ENCODE measurements around the gene ASPSCR1.

The ASPSCR1 gene

DNA sequence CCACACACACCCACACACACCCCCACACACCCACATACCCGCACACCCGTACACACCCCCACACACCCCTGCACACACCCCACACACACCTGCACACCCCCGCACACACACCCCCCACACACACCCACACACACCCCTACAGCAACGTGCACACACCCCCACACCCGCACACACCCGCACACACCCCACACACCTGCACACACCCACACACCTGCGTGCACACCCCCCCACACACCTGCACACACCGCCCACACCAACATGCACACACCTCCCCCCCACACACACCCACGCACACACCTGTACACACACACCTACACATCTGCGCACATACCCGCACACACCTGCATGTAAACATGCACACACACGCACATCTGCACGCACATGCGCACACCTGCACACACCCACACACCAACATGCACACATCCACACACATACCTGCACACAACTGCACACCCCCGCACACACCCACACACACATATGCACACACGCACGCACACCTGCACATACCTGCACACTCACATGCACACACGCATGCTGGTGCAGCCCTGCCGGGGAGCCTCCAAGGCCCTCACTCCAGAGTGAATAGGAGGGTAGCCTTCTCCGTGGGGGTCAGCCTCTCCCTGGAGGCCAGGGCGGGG lies 7.5 kb downstream of the ASPSCR1 start:
- no peak for DNase-seq

DNA sequence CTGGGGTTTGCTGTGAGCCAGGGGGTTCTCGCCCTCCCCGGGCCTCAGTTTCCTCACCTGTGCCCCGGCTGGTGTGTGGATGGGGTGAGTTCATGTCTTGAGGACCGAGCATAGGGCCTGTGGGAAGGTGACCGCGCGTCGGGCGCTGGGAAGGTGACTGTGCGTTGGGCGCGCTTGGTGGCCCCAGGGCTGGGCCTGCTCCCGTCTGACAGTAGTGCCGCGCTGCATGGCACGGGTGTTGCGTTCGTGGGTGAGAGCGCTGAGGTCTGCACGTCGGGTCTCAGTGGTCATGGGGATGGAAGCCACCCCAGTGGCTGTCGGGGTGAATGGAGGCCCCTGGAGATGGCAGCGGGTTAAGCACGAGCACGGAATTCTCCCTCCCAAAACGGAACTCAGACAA lies 9.2 kb downstream of the ASPSCR1 start:
- DNase-seq, result no peak

DNA sequence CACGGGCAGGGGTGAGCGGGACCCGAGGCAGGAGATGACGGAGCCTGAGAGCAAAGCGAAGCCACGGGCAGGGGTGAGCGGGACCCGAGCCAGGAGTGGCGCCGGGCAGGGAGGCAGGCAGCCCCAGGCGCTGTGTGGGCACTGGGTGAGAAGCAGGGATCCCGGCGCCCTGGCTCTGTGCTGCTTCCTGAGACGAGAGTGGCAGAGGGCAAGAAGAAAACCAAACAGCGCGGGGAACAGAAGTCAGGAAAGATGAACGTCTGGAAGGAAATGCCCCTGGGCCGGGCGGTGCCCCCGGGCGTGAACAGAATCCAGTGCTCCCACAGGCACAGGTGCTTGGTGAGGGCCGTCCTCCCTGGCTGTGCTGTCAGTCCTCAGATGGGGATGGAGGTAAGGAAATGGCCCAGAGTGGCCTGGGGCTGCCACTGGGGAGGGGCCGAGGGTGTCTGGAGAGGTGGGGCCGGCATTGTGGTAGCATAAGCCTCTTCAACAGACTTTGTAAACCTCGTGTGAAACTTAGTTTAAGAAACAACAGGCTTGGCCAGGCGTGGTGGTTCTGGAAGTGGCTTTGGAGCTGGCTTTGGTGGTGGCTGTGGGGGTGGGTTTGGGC lies 9.8 kb downstream of the ASPSCR1 start:
- no peak for DNase-seq

DNA sequence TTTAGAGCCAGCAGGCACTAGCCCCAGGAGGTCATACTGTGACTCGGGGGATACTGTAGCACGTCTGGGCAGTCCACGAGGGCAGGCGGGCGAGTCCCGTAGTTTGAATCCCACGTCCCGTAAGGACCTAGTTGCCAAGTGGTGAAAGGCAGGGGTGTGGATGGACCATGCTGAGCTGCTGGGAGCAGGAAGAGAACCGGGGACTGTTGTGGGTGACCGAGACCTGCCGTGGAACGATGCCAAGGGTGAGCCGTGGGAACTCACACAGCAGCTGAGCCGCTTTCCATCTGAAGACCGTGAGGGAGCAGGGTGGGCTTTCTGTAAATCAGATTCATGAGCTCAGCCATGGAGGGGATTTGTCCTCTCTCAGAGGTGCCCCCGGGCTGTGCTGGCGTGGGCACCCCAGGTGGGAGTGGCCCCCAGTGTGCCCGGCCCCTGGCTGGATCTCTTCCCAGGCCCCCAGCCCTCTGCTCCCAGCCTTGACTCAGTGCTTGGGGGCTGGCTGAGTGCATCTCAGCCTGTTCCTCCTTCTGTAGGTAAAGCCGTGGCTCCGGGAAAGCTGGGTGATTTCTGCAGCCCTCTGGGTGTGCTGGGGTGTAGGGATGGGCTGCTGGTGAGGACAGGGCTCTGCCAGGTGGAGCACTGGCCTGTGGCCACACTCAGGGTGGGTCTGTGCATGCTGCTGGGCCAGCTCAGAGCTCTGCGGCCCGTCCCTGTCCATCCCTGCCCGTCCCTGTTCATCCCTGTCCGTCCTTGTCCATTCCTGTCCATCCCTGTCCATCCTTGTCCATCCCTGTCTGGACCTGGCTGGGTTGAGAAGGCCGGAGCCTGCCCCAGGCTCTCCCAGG lies 13.6 kb downstream of the ASPSCR1 start:
- DNase-seq, result no peak

DNA sequence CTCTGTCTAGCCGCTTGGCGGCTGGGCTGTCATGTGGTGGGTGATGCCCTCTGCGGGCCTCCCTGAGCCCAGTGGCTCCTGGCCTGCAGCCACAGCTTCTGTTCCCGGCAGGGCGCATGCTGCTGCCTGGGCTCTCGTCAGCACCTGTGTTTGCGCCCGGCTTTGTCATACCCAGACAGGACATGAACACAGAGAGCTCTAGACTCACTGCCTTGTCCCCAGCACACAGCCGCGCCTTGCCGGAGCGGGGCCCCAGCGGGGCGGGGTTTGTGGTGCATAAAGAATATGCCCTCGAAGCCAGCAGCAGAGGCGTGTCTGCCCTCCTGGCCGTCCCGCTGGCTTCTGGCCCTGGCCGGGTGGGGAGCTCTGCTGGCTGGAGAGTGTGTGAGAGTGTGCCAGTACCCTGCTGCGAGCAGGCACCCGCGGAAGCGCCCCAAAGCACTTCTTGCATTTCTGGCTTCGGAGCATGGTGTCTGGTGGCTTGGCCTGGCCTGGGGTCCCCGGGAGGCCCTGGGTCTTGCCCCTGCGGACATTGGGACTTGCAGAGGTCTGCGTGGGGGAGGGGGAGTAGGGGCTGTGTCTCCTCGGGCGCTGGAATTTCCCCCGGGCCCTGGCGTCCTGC lies 14.4 kb downstream of the ASPSCR1 start:
- peak; percentile 78 for DNase-seq

DNA sequence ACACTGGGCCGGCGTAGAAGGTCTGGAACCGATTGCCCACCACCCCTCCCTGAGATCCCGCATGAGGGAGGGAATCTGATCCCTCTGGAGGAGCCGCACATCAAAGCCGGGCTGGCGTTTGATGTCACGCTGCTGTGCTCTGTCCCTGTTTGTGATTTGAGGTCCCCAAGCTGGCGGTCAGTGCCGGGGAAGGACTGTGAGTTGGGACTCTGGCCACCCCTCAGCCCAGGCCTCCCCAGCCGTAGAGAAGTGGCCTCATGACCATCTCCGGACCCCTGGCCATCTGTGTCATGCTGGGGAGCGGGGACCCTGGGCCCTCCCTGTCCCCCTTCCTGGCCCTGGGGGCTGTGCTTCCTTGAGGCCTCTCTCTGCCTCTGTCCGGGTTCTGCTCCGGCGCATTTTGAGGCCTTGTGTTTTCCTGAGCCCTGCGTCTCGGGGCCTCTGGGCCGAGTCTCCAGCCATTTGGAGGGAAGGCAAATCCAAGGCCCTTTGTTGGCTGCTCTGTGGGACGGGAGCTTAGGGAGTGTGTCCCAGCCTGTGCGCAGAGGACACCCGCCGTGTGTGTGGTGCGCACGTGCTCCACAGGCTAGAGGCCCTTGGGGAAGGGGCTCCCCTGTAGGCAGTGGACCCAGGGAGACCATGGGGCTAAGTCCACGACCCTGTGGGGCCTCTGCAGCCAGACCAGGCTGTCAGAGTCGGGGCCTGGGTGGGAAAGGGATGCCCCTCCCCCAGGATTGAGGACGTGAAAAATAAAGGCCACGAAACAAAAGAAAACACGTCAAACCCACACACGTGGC lies 15.1 kb downstream of the ASPSCR1 start:
- no peak for DNase-seq

DNA sequence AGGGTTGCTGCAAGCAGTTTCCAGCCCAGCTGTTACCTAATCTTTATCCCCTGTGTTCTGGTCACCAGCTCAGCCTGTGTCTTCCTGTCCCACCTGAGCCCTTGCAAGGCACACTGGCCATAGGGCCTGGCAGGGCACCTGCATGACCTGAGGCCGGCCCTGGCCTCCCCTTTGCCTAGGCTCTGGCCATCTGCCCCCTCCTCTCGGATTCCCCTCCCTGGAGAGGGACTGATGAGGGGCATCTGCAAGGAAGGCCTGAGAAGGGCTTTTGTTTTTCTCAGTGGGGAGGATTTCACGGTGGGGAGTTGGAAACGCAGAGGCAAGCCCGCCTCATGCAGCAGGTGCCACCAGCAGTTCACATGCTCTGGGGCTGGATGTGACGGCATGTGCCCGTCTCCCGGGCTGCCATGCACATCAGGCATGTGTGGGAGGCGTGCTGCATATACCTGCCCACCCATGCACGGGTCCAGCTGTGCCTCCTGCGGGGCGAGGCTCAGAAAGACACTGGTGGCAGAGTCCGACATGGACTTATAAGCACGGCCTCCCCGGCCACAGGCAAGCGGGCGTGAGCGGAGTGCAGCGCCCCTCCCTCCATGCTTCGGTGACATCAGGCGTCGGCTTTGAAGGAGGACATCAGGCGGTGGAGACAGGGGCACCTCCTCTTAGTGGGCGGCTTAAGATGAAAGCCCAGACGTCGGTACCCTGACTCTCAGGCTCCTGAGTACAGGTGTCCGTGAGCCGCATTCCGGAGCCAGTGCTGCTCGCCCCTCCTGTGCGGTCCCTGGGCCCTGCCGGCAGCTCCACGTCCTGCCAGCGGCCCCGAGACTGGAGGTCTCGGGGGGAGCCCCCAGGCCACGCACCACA lies 16.5 kb downstream of the ASPSCR1 start:
- no peak for DNase-seq

DNA sequence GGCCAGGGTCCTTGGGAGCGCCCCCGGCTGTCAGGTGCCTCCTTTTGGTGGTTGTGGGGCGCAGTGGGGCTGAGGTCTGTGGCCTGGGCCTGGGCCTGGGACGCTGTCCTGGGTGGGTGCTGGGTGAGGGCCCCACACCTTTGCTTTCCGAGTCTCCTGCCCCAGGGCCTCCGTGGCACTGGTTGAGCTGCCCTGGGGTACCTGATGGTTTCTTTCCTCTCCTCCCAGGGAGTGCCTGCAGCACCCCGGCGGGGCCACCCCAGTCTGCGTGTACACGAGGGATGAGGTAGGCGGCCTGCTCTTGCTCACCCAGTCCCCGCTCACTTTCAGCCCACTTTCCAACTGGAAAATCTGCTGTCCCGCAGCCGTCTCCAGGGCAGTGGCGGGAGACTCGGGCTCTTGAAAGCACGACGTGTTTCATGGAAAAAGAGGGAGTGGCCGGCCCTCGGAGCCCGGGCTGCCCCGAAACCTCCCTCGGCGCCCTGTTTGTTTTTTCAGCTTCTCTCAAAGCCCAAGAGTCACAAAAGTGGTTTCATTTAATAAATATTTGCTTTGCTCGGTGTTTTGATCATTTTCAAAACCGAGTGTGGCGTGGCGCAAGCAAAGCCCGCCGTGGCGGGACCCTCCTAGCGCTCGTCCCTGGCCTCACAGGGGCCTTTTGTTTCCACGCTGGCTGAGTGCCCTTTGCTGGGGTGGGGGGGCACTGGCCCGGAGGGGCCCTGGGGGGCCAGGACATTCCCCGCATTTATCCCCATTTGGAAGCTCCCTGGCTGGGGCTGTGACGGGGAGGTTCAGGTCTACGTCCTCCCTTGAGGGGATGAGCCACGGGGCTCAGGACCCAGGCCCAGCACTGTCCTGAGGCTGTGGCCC lies 17.4 kb downstream of the ASPSCR1 start:
- no peak for DNase-seq

DNA sequence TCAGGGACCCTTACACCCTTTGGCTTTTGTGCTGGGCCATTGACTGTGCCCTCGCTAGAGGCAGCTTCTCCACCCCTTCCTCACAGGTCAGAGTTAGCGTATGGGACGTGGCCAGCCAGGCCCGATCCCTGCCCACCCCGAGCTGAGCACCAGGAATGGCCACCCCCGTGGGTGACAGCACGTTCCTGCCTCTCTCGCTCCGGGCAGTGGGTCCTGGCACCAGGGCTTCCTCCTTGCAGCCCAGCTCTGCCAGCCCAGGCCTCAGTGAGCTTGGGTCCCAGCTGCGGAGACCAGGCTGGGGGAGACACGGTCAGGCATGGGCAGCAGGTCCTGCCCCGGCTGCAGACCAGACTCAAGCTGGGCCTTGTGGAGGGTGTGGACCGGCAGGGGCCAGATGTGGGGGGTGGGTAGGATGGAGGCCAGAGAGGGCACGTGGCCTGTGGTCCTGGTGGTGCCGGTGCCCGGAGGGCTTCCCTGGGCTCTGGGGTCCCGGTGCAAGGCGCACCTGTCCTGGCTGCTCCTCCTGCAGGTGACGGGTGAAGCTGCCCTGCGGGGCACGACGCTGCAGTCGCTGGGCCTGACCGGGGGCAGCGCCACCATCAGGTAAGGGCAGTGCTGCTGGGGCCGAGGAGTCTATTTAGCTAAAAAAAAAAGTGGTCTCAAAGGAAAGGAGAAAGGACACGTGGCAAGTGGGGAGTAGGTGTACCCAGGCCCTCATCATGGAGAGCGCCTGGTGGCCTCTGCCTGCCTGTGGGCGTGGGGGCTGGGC lies 18.2 kb downstream of the ASPSCR1 start:
- no peak for DNase-seq

DNA sequence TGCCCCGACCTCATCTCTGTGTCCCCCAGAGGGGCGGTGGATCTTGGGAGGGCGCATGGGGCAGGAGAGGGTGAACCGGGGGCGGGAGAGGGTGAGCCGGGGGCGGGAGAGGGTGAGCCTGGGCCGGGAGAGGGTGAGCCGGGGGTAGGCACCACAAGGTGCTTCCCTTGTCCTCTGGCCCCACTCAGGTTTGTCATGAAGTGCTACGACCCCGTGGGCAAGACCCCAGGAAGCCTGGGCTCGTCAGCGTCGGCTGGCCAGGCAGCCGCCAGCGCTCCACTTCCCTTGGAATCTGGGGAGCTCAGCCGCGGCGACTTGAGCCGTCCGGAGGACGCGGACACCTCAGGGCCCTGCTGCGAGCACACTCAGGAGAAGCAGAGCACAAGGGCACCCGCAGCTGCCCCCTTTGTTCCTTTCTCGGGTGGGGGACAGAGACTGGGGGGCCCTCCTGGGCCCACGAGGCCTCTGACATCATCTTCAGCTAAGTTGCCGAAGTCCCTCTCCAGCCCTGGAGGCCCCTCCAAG lies 18.9 kb downstream of the ASPSCR1 start:
- no peak for DNase-seq

DNA sequence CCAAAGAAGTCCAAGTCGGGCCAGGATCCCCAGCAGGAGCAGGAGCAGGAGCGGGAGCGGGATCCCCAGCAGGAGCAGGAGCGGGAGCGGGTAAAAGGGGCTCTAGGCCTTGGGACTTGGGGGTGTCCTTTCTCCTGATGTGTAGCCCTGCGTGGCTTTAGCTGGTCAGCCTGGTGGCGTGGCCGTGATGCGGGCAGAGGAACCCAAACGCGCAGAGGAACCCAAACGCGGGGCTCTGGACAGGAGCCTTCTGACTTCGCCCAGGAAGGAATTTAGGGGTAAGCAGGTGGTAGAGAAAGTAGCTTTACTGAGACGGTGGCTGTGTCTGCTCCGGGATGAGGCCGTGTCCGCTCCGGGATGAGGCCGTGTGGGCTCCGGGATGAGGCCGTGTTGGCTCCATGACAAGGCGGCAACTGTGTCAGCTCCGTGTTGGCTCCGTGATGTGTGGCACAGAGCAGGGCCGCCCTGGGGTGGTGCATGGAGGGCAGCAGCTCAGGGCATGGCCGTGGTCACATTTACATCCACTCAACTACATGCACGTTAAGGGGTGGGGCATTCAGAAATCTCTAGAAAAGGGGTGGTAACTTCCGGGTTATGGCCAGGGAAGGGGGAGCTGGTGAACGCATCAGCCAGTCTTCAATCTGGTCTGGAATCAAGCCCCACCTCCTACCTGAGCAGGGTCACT lies 19.5 kb downstream of the ASPSCR1 start:
- DNase-seq, result no peak

DNA sequence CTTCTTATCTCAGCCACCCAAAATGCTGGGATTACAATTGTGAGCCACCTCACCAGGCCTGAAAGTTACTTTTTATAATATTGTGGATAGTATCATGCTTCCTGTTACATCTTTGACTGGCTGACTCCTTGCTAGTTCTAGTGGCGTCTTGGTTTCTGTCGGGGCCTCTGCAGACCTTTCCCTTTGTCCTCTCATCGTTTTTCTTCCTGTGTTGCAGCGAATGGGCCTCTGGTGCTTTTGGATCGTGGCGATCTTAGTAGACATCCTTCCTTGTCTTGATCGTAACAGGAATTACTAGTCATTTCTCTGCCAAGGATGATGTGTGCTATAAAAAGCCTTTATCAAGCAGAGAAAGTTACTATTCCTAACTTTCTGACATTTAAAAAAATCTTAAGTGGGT lies 20.8 kb downstream of the ASPSCR1 start:
- DNase-seq, result no peak

DNA sequence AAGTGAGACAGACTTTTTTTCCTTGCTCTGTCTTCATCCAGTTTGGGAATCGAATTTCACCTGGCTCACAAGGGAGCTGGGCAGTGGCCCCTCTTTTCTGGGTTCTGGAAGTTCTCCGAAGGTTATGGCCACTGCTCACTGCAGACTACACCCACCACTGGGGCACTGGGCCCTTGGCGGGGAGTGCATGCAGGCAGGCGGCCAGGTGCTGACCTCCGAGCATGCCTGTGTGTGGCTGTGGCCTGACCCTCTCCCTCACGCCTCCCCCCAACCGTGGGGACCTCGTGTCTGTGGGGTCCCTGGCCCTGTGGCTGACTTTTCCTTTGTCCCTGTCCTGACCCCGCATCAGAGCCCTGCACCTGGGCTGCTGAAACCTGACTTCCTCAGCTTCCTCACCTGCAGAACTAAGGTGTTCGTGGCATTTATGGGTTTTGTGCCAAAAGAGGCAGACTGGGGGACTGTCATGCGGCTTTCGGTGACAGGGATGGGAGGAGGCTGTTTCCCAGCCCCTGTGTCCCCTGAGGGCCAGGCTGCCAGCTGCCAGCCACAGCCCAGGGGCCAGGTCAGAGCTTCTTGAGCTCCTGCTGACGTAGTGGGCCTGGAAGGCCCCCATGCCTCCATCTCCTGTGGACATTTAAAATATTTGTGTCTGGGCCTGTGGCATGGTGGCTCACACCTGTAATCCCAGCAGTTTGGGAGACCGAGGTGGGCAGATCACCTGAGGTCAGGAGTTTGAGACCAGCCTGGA lies 21.4 kb downstream of the ASPSCR1 start:
- no peak for DNase-seq

DNA sequence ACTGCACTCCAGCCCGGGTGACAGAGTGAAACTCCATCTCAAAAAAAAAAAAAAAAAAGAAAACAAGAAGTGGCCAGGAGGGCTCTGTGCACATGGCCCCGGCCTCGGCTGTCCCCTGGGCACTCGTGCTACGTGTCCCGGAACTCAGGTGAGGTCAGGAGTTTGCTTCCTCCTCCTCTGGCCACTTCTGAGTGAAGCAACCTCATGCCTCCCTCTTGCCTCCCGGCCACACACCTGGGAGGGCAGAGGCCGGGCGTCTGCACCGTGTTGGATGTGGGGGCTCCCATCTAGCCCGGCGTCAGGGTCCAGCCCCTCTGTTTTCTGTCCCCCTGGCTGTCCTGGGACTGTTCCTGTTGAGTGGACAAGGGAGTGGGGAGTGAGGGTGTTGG lies 22.2 kb downstream of the ASPSCR1 start:
- DNase-seq, result no peak

DNA sequence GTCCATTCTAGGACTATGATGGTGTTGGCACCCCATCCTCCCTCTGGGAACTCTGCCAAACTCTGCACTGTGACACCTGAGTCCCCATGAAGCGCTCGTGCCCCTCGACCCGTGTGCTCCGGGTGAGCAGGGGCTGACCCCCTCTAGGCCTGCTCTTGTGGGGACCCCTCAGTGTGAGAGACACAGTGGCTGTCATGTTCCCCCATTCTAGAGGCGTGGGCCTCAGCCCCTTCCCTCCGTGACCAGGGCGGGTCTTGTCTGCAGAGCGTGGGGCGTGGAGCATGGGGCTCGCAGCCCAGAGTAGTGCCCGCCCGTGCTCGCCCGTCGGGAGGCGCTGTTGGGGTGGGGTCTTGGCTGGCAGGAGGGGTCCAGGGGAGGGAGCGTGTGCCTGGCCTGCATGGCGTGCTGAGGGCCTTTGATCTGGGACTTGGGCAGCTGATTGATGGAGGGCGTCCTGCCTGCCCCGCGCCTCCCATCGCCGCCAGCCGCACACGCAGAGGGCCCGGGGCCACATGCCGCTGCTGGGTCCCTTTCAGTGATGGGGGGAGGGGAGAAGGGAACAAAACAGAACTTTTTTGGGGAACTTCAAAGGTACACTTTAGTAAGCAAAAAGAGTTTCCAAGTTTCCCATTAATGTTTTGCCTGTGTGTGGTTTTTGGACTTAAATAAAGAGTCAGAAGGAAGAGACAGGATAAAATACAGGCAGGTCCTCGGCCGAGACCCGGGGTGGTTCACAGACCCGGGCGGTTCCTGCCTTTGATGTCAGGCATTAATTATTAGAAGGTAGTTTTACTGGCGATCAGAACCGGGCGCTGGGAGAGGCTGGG lies 22.8 kb downstream of the ASPSCR1 start:
- no peak for DNase-seq

DNA sequence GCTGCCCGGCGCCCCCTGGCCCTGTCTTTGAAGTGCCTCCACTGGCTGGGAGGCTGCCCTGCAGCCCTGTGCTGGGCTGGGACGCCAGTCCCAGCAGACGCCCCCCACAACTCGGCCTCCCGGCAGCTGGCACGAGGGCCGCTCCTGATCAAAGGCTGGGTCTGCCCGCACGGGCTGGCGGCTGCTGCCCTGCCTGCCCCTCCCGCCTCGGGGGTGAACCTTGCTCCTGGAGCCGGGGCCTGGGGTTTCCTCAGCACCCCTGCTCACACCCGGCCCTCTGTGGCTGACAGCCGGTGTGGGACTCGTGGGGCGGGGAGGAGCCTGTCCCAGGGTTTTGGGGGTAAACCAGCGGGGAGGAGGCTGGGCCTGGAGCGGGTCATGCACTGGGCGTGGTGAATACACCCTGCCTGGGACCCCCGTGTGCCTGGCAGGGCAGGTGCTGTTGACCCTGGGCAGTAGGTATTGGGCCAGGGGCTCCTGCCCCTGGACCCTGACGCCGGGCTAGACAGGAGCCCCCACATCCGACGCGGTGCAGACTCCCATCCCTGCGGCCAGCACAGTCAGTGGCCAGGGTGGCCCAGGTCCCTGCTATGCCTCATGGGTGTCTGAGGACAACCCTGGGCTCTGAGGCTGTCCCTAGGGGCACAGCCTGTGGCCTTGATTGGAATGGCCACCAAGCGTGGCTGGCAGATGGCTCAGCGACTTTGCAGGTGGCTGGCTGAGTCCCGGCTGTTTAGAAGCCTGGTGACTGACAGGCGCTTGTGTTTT lies 23.6 kb downstream of the ASPSCR1 start:
- no peak for DNase-seq

Data from NCI-H510A treated with DMSO at 0.1 percent for 48 hours (cell line).